Limb (tissue), 2 donors: ENCODE data around the gene ZNF69.
"Not testable (repeated sequence)": the region's sequence is repeated elsewhere in the genome, so short reads cannot be mapped to it uniquely, and the experiment has no call there.

Source experiments
- DNase-seq, 2 donors: peaks; one replicate each; pipeline ENCODE4 v3.0.0-alpha.2; 2016; ENCODE audit errors: extremely low spot score in 2 of 2

Gene ZNF69

GRCh38 chr19:11887611-11888531, at the start of gene ZNF69:
Gene ZNF69 (plus strand): TSS chr19:11887782. CDS start chr19:11887924, 142 bp downstream.
- DNase-seq = peak; percentile 83 to 91

GRCh38 chr19:11843722-11844121, 43.9 kb upstream of the ZNF69 start:
- no peak for DNase-seq

GRCh38 chr19:11847615-11848014, 40.0 kb upstream of the ZNF69 start:
- peak in 1 of 2 donors; percentile 28 for DNase-seq

- no peak for DNase-seq
Measured at GRCh38 chr19:11848200-11848593, 39.4 kb upstream of the ZNF69 start.

GRCh38 chr19:11848594-11849469, 38.8 kb upstream of the ZNF69 start, which contains the start of gene ZNF439:
Gene ZNF439 (plus strand): TSS chr19:11848726. CDS start chr19:11848868, 142 bp downstream.
- DNase-seq = peak; percentile 88 to 92

GRCh38 chr19:11850289-11850688, 37.3 kb upstream of the ZNF69 start:
- not testable (repeated sequence) for DNase-seq

GRCh38 chr19:11853358-11853757, 34.2 kb upstream of the ZNF69 start:
- DNase-seq = no peak

GRCh38 chr19:11856596-11857250, 30.9 kb upstream of the ZNF69 start:
- no peak for DNase-seq

- no peak for DNase-seq
Measured at GRCh38 chr19:11860721-11861120, 26.9 kb upstream of the ZNF69 start.

GRCh38 chr19:11861301-11861700, 26.3 kb upstream of the ZNF69 start:
- DNase-seq = no peak

GRCh38 chr19:11867766-11868165, 19.8 kb upstream of the ZNF69 start:
- not testable (repeated sequence) for DNase-seq

- DNase-seq = no peak
Measured at GRCh38 chr19:11868188-11868587, 19.4 kb upstream of the ZNF69 start.

- no peak for DNase-seq
Measured at GRCh38 chr19:11872624-11873023, 15.0 kb upstream of the ZNF69 start.

- DNase-seq = no peak
Measured at GRCh38 chr19:11873762-11874161, 13.8 kb upstream of the ZNF69 start.

GRCh38 chr19:11879687-11880266, 7.8 kb upstream of the ZNF69 start:
- DNase-seq = peak in 1 of 2 donors; percentile 38

- no peak for DNase-seq
Measured at GRCh38 chr19:11880598-11880997, 7.0 kb upstream of the ZNF69 start.

GRCh38 chr19:11881151-11881800, 6.3 kb upstream of the ZNF69 start:
- DNase-seq = peak; percentile 41 to 67

GRCh38 chr19:11882606-11883005, 5.0 kb upstream of the ZNF69 start:
- no peak for DNase-seq

- no peak for DNase-seq
Measured at GRCh38 chr19:11887234-11887610, 360 bp upstream of the ZNF69 start.

GRCh38 chr19:11889901-11890300, 2.3 kb downstream of the ZNF69 start:
- not testable (repeated sequence) for DNase-seq

- no peak for DNase-seq
Measured at GRCh38 chr19:11890634-11891033, 3.1 kb downstream of the ZNF69 start.
